GM23338 (cell line): ENCODE results near the gene MAP3K13. TPM values are rescaled to one million over a fixed set of nuclear protein-coding genes. Genes with fewer than 3 reads are reported as not detected.

ENCODE experiments used
- ATAC-seq: fragments of 200-7000 bp; cut with Tn5 transposase; 3 replicates; pipeline ENCODE4 v1.9.1; 2020
- DNase-seq: peaks from one replicate; pipeline ENCODE4 v3.0.0-alpha.2; 2015; ENCODE audit warnings: low spot score
- H2AFZ ChIP-seq: fragments of 200-600 bp; sonication (generic); 2 replicates; pipeline ENCODE4 v1.8.0; 2016; ENCODE audit warnings: antibody characterized with exemption, mild to moderate bottlenecking, moderate library complexity
- H3F3A ChIP-seq: fragments of 200-600 bp; sonication (generic); replicated peaks from 2 replicates; pipeline ENCODE4 v1.8.0; 2017; ENCODE audit warnings: antibody characterized with exemption, mixed run types, low read depth
- H3K27ac ChIP-seq: fragments of 200-600 bp; sonication (generic); 2 replicates; pipeline ENCODE4 v1.6.1; 2016; ENCODE audit warnings: low read depth
- H3K27me3 ChIP-seq: fragments of 200-600 bp; sonication (generic); 2 replicates; pipeline ENCODE4 v1.8.0; 2016; ENCODE audit warnings: mild to moderate bottlenecking, mixed run types, moderate library complexity; ENCODE audit not compliant: insufficient read depth
- H3K36me3 ChIP-seq: fragments of 200-600 bp; sonication (generic); 2 replicates; pipeline ENCODE4 v1.8.0; 2016; ENCODE audit warnings: mild to moderate bottlenecking; ENCODE audit not compliant: insufficient read depth
- H3K4me1 ChIP-seq: fragments of 200-600 bp; sonication (generic); 2 replicates; pipeline ENCODE4 v1.8.0; 2016; ENCODE audit warnings: mild to moderate bottlenecking, moderate library complexity; ENCODE audit not compliant: insufficient read depth
- H3K4me2 ChIP-seq: fragments of 200-600 bp; sonication (generic); 2 replicates; pipeline ENCODE4 v1.7.1; 2017; ENCODE audit warnings: mixed run types
- H3K4me3 ChIP-seq: fragments of 200-600 bp; sonication (generic); 2 replicates; pipeline ENCODE4 v1.6.1; 2016; ENCODE audit warnings: mixed run types
- H3K79me2 ChIP-seq: fragments of 200-600 bp; sonication (generic); replicated peaks from 2 replicates; pipeline ENCODE4 v1.8.0; 2017; ENCODE audit warnings: mild to moderate bottlenecking; ENCODE audit not compliant: insufficient read depth
- H3K9me2 ChIP-seq: fragments of 200-600 bp; sonication (generic); 2 replicates; pipeline ENCODE4 v1.8.0; 2017; ENCODE audit not compliant: insufficient read depth
- H4K20me1 ChIP-seq: fragments of 200-600 bp; sonication (generic); replicated peaks from 2 replicates; pipeline ENCODE4 v1.8.0; 2017; ENCODE audit warnings: mild to moderate bottlenecking; ENCODE audit not compliant: insufficient read depth
- H3K27ac Mint-ChIP-seq: 2 replicates; pipeline ENCODE4 v1.8.0; 2020; ENCODE audit warnings: inconsistent platforms, mild to moderate bottlenecking, moderate library complexity, mixed read lengths
- H3K27me3 Mint-ChIP-seq: 3 replicates; pipeline ENCODE4 v1.8.0; 2022; ENCODE audit warnings: low read depth, mild to moderate bottlenecking, moderate library complexity, mixed read lengths, inconsistent platforms; ENCODE audit not compliant: insufficient read depth, poor library complexity
- H3K36me3 Mint-ChIP-seq: 3 replicates; pipeline ENCODE4 v1.8.0; 2021; ENCODE audit warnings: low read depth, mild to moderate bottlenecking, inconsistent platforms, moderate library complexity, mixed read lengths
- H3K4me1 Mint-ChIP-seq: 3 replicates; pipeline ENCODE4 v1.8.0; 2020; ENCODE audit warnings: mild to moderate bottlenecking, inconsistent platforms, mixed read lengths
- H3K4me3 Mint-ChIP-seq: 3 replicates; pipeline ENCODE4 v1.8.0; 2021; ENCODE audit warnings: moderate library complexity, mild to moderate bottlenecking, inconsistent platforms, mixed read lengths
- H3K9me3 Mint-ChIP-seq: 3 replicates; pipeline ENCODE4 v1.8.0; 2020; ENCODE audit warnings: moderate library complexity, mild to moderate bottlenecking, inconsistent platforms, mixed read lengths
- CREB1 ChIP-seq: fragments of 250-450 bp; sonication (Bioruptor Pico); IDR thresholded peaks from 2 replicates; pipeline ENCODE4 v1.5.0; 2020; ENCODE audit warnings: low read depth, mild to moderate bottlenecking, moderate library complexity
- EZH2phosphoT487 ChIP-seq: fragments of 200-600 bp; sonication (generic); IDR thresholded peaks from one replicate; pipeline ENCODE4 v1.8.1; 2018; ENCODE audit warnings: antibody characterized with exemption; ENCODE audit not compliant: unreplicated experiment
- JUNB ChIP-seq: IDR thresholded peaks from one replicate; pipeline ENCODE4 v1.6.1; 2016; ENCODE audit warnings: antibody characterized with exemption; ENCODE audit not compliant: unreplicated experiment
- NANOG ChIP-seq: IDR thresholded peaks from 2 replicates; pipeline ENCODE4 v1.6.1; 2016; ENCODE audit warnings: antibody characterized with exemption, borderline replicate concordance
- POLR2AphosphoS5 ChIP-seq: IDR thresholded peaks from 2 replicates; pipeline ENCODE4 v1.6.1; 2016; ENCODE audit warnings: antibody characterized with exemption, low read depth
- STAT1 ChIP-seq: IDR thresholded peaks from one replicate; pipeline ENCODE4 v1.6.1; 2016; ENCODE audit warnings: antibody characterized with exemption; ENCODE audit not compliant: unreplicated experiment
- ZNF331 ChIP-seq: fragments of 250-450 bp; sonication (Bioruptor Pico); IDR thresholded peaks from 2 replicates; pipeline ENCODE4 v1.5.0; 2020; ENCODE audit warnings: low read depth, mild to moderate bottlenecking, moderate library complexity
- polyA plus RNA-seq: library from polyadenylated mRNA; unstranded; fragments of >200 nt; fragmentation: Nextera tagmentation; extraction: Ambion mirVana; gene quantifications from 2 replicates; pipeline ENCODE4 v1.2.1, GENCODE V29; 2016
- total RNA-seq: library from RNA; depleted of rRNA; stranded (reverse); fragments of >200 nt; shearing (Covaris generic); gene quantifications from 2 replicates; pipeline ENCODE4 v1.2.3, GENCODE V29; 2014
- TF ChIP-seq, protein P1 (sequence below), 2 experiments: fragments of 200-600 bp in 1 of 2; sonication (generic) in 1 of 2; conservative IDR thresholded peaks; 2 replicates each; pipeline versions ENCODE4 v1.5.1 to v1.6.1; 2016 to 2017; ENCODE audit warnings: antibody characterized with exemption in 2 of 2, low read depth in 2 of 2, mild to moderate bottlenecking in 2 of 2, moderate library complexity in 1 of 2
- TF ChIP-seq, protein P2 (sequence below): IDR thresholded peaks from one replicate; pipeline ENCODE4 v1.6.1; 2018; ENCODE audit warnings: antibody characterized with exemption; ENCODE audit not compliant: unreplicated experiment
- TF ChIP-seq, protein P3 (sequence below): IDR thresholded peaks from 2 replicates; pipeline ENCODE4 v1.6.1; 2016; ENCODE audit warnings: antibody characterized with exemption

Gene MAP3K13
- total and polyA plus RNA-seq, 2 experiments from 2014 or later = 10.7 to 129 TPM

DNA sequence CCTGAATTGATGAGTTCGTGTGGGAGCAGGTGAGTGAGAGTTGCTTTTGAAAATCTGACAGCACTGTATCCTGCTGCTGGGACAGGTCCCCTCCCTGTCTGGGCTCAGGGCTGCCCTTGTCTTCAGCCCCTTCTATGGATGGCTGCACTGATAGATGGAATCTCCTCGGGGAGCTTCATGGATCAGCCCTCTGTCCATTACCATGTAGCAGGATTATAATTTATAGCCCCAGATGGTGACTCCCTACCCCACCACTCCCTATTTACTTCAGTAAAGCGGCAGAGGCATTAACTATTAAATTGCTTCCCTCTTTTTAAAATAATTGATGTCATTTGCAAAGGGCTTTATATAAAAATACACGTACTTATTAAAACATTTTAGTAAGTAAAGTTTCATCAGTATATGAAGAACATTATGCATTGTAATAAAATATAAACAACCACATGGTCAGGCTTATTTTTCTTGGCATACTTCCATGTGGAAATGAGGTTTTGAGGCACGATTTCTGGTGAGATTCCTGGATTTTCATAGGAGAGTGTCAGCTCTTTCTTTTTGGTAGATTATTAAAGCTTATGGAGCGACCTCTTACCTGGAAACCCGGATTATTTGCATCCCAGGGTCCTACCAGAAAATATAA lies 38.5 kb downstream of the MAP3K13 start (continued):
- TF ChIP-seq STAT1 = no peak
- TF ChIP-seq EZH2phosphoT487 = no peak
- TF ChIP-seq, protein P1, sequence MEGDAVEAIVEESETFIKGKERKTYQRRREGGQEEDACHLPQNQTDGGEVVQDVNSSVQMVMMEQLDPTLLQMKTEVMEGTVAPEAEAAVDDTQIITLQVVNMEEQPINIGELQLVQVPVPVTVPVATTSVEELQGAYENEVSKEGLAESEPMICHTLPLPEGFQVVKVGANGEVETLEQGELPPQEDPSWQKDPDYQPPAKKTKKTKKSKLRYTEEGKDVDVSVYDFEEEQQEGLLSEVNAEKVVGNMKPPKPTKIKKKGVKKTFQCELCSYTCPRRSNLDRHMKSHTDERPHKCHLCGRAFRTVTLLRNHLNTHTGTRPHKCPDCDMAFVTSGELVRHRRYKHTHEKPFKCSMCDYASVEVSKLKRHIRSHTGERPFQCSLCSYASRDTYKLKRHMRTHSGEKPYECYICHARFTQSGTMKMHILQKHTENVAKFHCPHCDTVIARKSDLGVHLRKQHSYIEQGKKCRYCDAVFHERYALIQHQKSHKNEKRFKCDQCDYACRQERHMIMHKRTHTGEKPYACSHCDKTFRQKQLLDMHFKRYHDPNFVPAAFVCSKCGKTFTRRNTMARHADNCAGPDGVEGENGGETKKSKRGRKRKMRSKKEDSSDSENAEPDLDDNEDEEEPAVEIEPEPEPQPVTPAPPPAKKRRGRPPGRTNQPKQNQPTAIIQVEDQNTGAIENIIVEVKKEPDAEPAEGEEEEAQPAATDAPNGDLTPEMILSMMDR (conservative IDR thresholded peaks at IDR 0.05; ENCODE audit: low read depth in 2 of 2) = no peak
- no peak for TF ChIP-seq NANOG
- TF ChIP-seq POLR2AphosphoS5 = no peak
- TF ChIP-seq, protein P2, sequence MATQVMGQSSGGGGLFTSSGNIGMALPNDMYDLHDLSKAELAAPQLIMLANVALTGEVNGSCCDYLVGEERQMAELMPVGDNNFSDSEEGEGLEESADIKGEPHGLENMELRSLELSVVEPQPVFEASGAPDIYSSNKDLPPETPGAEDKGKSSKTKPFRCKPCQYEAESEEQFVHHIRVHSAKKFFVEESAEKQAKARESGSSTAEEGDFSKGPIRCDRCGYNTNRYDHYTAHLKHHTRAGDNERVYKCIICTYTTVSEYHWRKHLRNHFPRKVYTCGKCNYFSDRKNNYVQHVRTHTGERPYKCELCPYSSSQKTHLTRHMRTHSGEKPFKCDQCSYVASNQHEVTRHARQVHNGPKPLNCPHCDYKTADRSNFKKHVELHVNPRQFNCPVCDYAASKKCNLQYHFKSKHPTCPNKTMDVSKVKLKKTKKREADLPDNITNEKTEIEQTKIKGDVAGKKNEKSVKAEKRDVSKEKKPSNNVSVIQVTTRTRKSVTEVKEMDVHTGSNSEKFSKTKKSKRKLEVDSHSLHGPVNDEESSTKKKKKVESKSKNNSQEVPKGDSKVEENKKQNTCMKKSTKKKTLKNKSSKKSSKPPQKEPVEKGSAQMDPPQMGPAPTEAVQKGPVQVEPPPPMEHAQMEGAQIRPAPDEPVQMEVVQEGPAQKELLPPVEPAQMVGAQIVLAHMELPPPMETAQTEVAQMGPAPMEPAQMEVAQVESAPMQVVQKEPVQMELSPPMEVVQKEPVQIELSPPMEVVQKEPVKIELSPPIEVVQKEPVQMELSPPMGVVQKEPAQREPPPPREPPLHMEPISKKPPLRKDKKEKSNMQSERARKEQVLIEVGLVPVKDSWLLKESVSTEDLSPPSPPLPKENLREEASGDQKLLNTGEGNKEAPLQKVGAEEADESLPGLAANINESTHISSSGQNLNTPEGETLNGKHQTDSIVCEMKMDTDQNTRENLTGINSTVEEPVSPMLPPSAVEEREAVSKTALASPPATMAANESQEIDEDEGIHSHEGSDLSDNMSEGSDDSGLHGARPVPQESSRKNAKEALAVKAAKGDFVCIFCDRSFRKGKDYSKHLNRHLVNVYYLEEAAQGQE = no peak
- no peak for TF ChIP-seq ZNF331 (CRISPR knock-in tag)
- TF ChIP-seq, protein P3, sequence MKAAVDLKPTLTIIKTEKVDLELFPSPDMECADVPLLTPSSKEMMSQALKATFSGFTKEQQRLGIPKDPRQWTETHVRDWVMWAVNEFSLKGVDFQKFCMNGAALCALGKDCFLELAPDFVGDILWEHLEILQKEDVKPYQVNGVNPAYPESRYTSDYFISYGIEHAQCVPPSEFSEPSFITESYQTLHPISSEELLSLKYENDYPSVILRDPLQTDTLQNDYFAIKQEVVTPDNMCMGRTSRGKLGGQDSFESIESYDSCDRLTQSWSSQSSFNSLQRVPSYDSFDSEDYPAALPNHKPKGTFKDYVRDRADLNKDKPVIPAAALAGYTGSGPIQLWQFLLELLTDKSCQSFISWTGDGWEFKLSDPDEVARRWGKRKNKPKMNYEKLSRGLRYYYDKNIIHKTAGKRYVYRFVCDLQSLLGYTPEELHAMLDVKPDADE = no peak

DNA sequence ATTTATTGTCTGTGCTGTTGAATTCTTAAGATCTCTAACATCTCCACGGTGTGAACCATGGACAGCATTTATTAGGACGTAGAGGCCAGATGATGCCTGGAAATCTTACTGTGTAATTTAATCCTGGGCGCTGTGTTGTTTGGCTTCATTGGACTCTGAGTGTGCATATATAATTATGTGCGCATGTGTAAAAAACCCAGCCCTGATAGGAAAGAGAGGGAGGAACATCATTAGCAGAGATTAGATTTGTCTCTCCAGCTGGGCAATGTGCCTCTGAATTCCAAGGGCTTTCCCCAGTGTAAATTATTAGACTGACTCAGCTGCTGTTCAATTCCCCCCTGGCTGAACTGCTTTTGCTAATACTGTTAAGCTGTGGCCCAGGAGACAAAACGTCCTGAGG lies 39.6 kb downstream of the MAP3K13 start:
- Histone ChIP-seq H3F3A (no peaks in the 10 kb centered on the region), H3K27ac (no peak overlapping the region), H3K27me3 (no peaks in the 10 kb centered on the region), H3K79me2 (no peaks in the 10 kb centered on the region), H3K4me2 (no peak overlapping the region), H3K9me2 (no peaks in the 10 kb centered on the region), H2AFZ (no peak overlapping the region), H4K20me1 (no peaks in the 10 kb centered on the region), H3K4me3 (no peak overlapping the region), H3K4me1 (peaks cover 6% of the 10 kb centered on the region; the same call in 1 of the 2 replicates), H3K36me3 (no peaks in the 10 kb centered on the region)
- no peaks in the 10 kb centered on the region for H3K9me3 Mint-ChIP-seq
- no peaks in the 10 kb centered on the region for H3K27me3 Mint-ChIP-seq
- H3K36me3 Mint-ChIP-seq = no peaks in the 10 kb centered on the region
- no peak overlapping the region for H3K27ac Mint-ChIP-seq
- H3K4me3 Mint-ChIP-seq = no peak overlapping the region
- no peak for ATAC-seq
- no peak for DNase-seq
- H3K4me1 Mint-ChIP-seq = no peaks in the 10 kb centered on the region
- TF ChIP-seq JUNB (no peak), POLR2AphosphoS5 (no peak), CREB1 (no peak), STAT1 (no peak), EZH2phosphoT487 (no peak)
- TF ChIP-seq, protein P3 = no peak
- TF ChIP-seq, protein P2 = no peak
